CD4-positive, alpha-beta T cell (primary cell): Measurements from ENCODE around the gene MED22. TPM values are rescaled to one million over a fixed set of nuclear protein-coding genes. Genes with fewer than 3 reads are reported as not detected.

Experiments used
- ATAC-seq: fragments of 200-7000 bp; cut with Tn5 transposase; one replicate; pipeline ENCODE4 v1.10.0; 2022; ENCODE audit warnings: mild to moderate bottlenecking; ENCODE audit not compliant: poor library complexity
- CTCF ChIA-PET: fragments of 350-600 bp; sonication (Branson Sonifier 250); formaldehyde crosslinking; loops from one replicate; lab custom pipeline; 2021; ENCODE audit warnings: antibody characterized with exemption, inconsistent platforms; lab: Charles Lee
- POLR2A ChIA-PET: fragments of 350-600 bp; sonication (Branson Sonifier 250); formaldehyde crosslinking; loops from one replicate; lab custom pipeline; 2021; ENCODE audit warnings: antibody characterized with exemption, inconsistent platforms; lab: Charles Lee
- DNase-seq, 14 experiments: peaks; one replicate each; pipeline ENCODE4 v3.0.0-alpha.2; 2013 to 2020; ENCODE audit warnings: mixed read lengths in 2 of 14
- H3K27ac ChIP-seq, 2 donors: one replicate each; pipeline versions ENCODE4 v1.5.1 to v1.7.0; 2013; ENCODE audit warnings: low read length in 2 of 2, low read depth in 1 of 2, mild to moderate bottlenecking in 1 of 2
- H3K27me3 ChIP-seq, 2 experiments: 1 replicate in 1 of 2; 2 replicates in 1 of 2; pipeline versions ENCODE4 v1.6.1 to v1.7.0; 2013; ENCODE audit warnings: low read length in 2 of 2, control low read depth in 1 of 2, mild to moderate bottlenecking in 1 of 2, moderate library complexity in 1 of 2; ENCODE audit not compliant: insufficient read depth in 2 of 2, control insufficient read depth in 1 of 2
- H3K36me3 ChIP-seq: one replicate; pipeline ENCODE4 v1.6.1; 2013; ENCODE audit warnings: low read length, control low read depth; ENCODE audit not compliant: insufficient read depth
- H3K4me1 ChIP-seq: one replicate; pipeline ENCODE4 v1.6.1; 2013; ENCODE audit warnings: low read length, control low read depth; ENCODE audit not compliant: insufficient read depth
- H3K4me3 ChIP-seq: one replicate; pipeline ENCODE4 v1.5.1; 2013; ENCODE audit warnings: mild to moderate bottlenecking, low read length, moderate library complexity
- H3K9me3 ChIP-seq, 2 experiments: 1 replicate in 1 of 2; 2 replicates in 1 of 2; pipeline versions ENCODE4 v1.6.1 to v1.7.0; 2013; ENCODE audit warnings: low read length in 2 of 2, mild to moderate bottlenecking in 2 of 2, control low read depth in 1 of 2, moderate library complexity in 1 of 2; ENCODE audit not compliant: control insufficient read depth in 1 of 2, insufficient read depth in 1 of 2
- H3K27ac Mint-ChIP-seq: one replicate; pipeline ENCODE4 v1.8.0; 2020; ENCODE audit warnings: mixed read lengths
- H3K27me3 Mint-ChIP-seq: one replicate; pipeline ENCODE4 v1.8.0; 2021; ENCODE audit warnings: mixed read lengths
- H3K36me3 Mint-ChIP-seq: one replicate; pipeline ENCODE4 v1.8.0; 2021; ENCODE audit warnings: low read depth, mixed read lengths
- H3K4me1 Mint-ChIP-seq: one replicate; pipeline ENCODE4 v1.8.0; 2021; ENCODE audit warnings: low read depth, mixed read lengths
- H3K4me3 Mint-ChIP-seq: one replicate; pipeline ENCODE4 v1.8.0; 2020; ENCODE audit warnings: mild to moderate bottlenecking, mixed read lengths
- H3K9me3 Mint-ChIP-seq: one replicate; pipeline ENCODE4 v1.8.0; 2020; ENCODE audit warnings: mixed read lengths
- intact Hi-C, 2 experiments: fragments of 100-400 bp; cut with DNase I in 1 of 2; cut with micrococcal nuclease in 1 of 2; formaldehyde crosslinking; loops; one replicate each; pipeline versions ENCODE4 v1.15.1 to v1.9.0; 2023 to 2025; cut with DNase I, micrococcal nuclease
- total RNA-seq, 174 experiments: library from RNA in 2 of 174; stranded (reverse) in 2 of 174; gene quantifications; one replicate each; pipeline ENCODE4 v1.2.3 and lab custom pipeline; 2021 to 2026
- TF ChIP-seq, protein P1 (sequence below): fragments of 200-600 bp; IDR thresholded peaks from one replicate; pipeline ENCODE4 v1.8.0; 2022; ENCODE audit warnings: antibody characterized with exemption, mild to moderate bottlenecking

MED22 gene
- total RNA-seq, 2 experiments from 2014 or later: 15.7 to 18.0 TPM

DNA sequence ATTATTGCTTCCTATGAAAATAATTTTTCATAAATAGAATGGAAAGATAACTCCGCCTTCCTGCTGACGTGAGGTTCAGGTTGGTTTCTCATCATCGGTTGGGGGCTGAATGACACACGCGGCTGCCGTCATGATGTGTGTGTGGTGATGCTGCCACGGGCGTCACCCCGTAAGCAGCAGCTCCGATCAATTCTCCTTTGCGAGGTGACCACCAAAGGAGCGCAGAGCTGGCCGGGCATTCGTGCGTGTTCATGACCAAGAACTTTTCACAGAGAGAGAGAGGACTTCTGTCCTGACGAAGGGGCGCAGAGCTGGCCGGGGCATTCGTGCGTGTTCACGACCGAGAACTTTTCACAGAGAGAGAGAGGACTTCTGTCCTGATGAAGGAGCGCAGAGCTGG is 42.2 kb downstream of the MED22 start:
- ATAC-seq (no peak), DNase-seq (no peak)
- no peaks in the 10 kb centered on the region for H3K27me3 ChIP-seq
- POLR2A ChIA-PET: no interaction called here
- no peak overlapping the region for H3K4me3 Mint-ChIP-seq
- H3K27ac Mint-ChIP-seq: no peak overlapping the region
- no peaks in the 10 kb centered on the region for H3K36me3 ChIP-seq
- CTCF ChIA-PET: interaction anchor here (0.5 kb wide), 1 partner anchor 605 kb away, joined by 3 read pairs; no protein-coding TSS in a partner anchor
- no peaks in the 10 kb centered on the region for H3K36me3 Mint-ChIP-seq
- intact Hi-C loops: no loop called here
- no peaks in the 10 kb centered on the region for H3K4me1 ChIP-seq
- no peaks in the 10 kb centered on the region for H3K27me3 Mint-ChIP-seq
- no peak overlapping the region for H3K4me3 ChIP-seq
- no peaks in the 10 kb centered on the region for H3K9me3 Mint-ChIP-seq
- H3K9me3 ChIP-seq: no peaks in the 10 kb centered on the region
- TF ChIP-seq, protein P1, sequence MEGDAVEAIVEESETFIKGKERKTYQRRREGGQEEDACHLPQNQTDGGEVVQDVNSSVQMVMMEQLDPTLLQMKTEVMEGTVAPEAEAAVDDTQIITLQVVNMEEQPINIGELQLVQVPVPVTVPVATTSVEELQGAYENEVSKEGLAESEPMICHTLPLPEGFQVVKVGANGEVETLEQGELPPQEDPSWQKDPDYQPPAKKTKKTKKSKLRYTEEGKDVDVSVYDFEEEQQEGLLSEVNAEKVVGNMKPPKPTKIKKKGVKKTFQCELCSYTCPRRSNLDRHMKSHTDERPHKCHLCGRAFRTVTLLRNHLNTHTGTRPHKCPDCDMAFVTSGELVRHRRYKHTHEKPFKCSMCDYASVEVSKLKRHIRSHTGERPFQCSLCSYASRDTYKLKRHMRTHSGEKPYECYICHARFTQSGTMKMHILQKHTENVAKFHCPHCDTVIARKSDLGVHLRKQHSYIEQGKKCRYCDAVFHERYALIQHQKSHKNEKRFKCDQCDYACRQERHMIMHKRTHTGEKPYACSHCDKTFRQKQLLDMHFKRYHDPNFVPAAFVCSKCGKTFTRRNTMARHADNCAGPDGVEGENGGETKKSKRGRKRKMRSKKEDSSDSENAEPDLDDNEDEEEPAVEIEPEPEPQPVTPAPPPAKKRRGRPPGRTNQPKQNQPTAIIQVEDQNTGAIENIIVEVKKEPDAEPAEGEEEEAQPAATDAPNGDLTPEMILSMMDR: no peak
- no peaks in the 10 kb centered on the region for H3K4me1 Mint-ChIP-seq
- no peak overlapping the region for H3K27ac ChIP-seq

GRCh38 chr9:133304477-133305377 is 43.2 kb downstream of the MED22 start:
- ChIA-PET CTCF (no interaction called here), POLR2A (no interaction called here)
- H3K27me3 ChIP-seq: no peaks in the 10 kb centered on the region
- Mint-ChIP-seq H3K4me1 (no peaks in the 10 kb centered on the region), H3K9me3 (no peaks in the 10 kb centered on the region), H3K36me3 (no peaks in the 10 kb centered on the region), H3K27me3 (no peaks in the 10 kb centered on the region), H3K27ac (no peak overlapping the region), H3K4me3 (no peak overlapping the region)
- no peaks in the 10 kb centered on the region for H3K9me3 ChIP-seq
- no peaks in the 10 kb centered on the region for H3K4me1 ChIP-seq
- no peaks in the 10 kb centered on the region for H3K36me3 ChIP-seq
- H3K4me3 ChIP-seq: no peak overlapping the region
- DNase-seq (peak in 1 of 14 experiments; percentile 29), ATAC-seq (no peak)
- no peak overlapping the region for H3K27ac ChIP-seq
- intact Hi-C loops: no loop called here
- TF ChIP-seq, protein P1: no peak

GRCh38 chr9:133304158-133304470 is 43.8 kb downstream of the MED22 start:
- no peak overlapping the region for H3K27ac ChIP-seq
- CTCF ChIA-PET: no interaction called here
- Mint-ChIP-seq H3K27me3 (no peaks in the 10 kb centered on the region), H3K4me3 (no peak overlapping the region), H3K36me3 (no peaks in the 10 kb centered on the region), H3K9me3 (no peaks in the 10 kb centered on the region), H3K4me1 (no peaks in the 10 kb centered on the region), H3K27ac (no peak overlapping the region)
- ATAC-seq (no peak), DNase-seq (no peak)
- TF ChIP-seq, protein P1: no peak
- H3K27me3 ChIP-seq: no peaks in the 10 kb centered on the region
- POLR2A ChIA-PET: no interaction called here
- intact Hi-C loops: no loop called here
- H3K4me3 ChIP-seq: no peak overlapping the region
- H3K4me1 ChIP-seq: no peaks in the 10 kb centered on the region
- no peaks in the 10 kb centered on the region for H3K36me3 ChIP-seq
- no peaks in the 10 kb centered on the region for H3K9me3 ChIP-seq
